OCI-LY1 (cell line): ENCODE data around the gene DLK1.

Experiments
- H2AFZ ChIP-seq: fragments of 200-600 bp; sonication (generic), shearing (Covaris generic); 2 replicates; pipeline ENCODE4 v1.6.0; 2014; ENCODE audit warnings: antibody characterized with exemption, mild to moderate bottlenecking, low read length
- H3F3A ChIP-seq: fragments of 200-600 bp; sonication (generic), shearing (Covaris generic); 2 replicates; pipeline ENCODE4 v1.6.0; 2014; ENCODE audit warnings: mild to moderate bottlenecking, antibody characterized with exemption, low read length, moderate library complexity; ENCODE audit not compliant: insufficient read depth
- H3K27ac ChIP-seq: fragments of 200-600 bp; sonication (generic); 2 replicates; pipeline ENCODE4 v1.5.1; 2014; ENCODE audit warnings: low read length, mixed run types, mild to moderate bottlenecking, low read depth; ENCODE audit not compliant: poor library complexity, severe bottlenecking
- H3K27me3 ChIP-seq: fragments of 200-600 bp; sonication (generic); 2 replicates; pipeline ENCODE4 v1.6.0; 2014; ENCODE audit warnings: antibody characterized with exemption, mild to moderate bottlenecking, low read length, moderate library complexity; ENCODE audit not compliant: insufficient read depth
- H3K36me3 ChIP-seq: fragments of 200-600 bp; sonication (generic); 2 replicates; pipeline ENCODE4 v1.6.1; 2014; ENCODE audit warnings: mild to moderate bottlenecking, antibody characterized with exemption, low read length, moderate library complexity, mixed read lengths; ENCODE audit not compliant: insufficient read depth
- H3K4me1 ChIP-seq: fragments of 200-600 bp; sonication (generic); 2 replicates; pipeline ENCODE4 v1.5.1; 2014; ENCODE audit warnings: mild to moderate bottlenecking, low read length, moderate library complexity; ENCODE audit not compliant: insufficient read depth, severe bottlenecking
- H3K4me2 ChIP-seq: fragments of 200-600 bp; sonication (generic), shearing (Covaris generic); 2 replicates; pipeline ENCODE4 v1.6.1; 2014; ENCODE audit warnings: low read length
- H3K4me3 ChIP-seq: fragments of 200-600 bp; sonication (generic); 2 replicates; pipeline ENCODE4 v1.5.1; 2014; ENCODE audit warnings: low read length, low read depth, mild to moderate bottlenecking, mixed read lengths; ENCODE audit not compliant: poor library complexity, severe bottlenecking
- H3K79me2 ChIP-seq: fragments of 200-600 bp; shearing (Covaris generic); 2 replicates; pipeline ENCODE4 v1.6.1; 2016; ENCODE audit warnings: mixed run types, low read length, mixed read lengths; ENCODE audit not compliant: insufficient read depth
- H3K9ac ChIP-seq: fragments of 200-600 bp; sonication (generic), shearing (Covaris generic); 2 replicates; pipeline ENCODE4 v1.6.1; 2014; ENCODE audit warnings: mild to moderate bottlenecking, low read length, mixed read lengths
- H3K9me2 ChIP-seq: fragments of 200-600 bp; sonication (generic), shearing (Covaris generic); 2 replicates; pipeline ENCODE4 v1.6.1; 2014; ENCODE audit warnings: low read depth, mild to moderate bottlenecking, low read length, mixed read lengths
- H3K9me3 ChIP-seq: fragments of 200-600 bp; shearing (Covaris generic); 2 replicates; pipeline ENCODE4 v1.6.1; 2014; ENCODE audit warnings: low read length, mixed read lengths
- H4K20me1 ChIP-seq: fragments of 200-600 bp; sonication (generic), shearing (Covaris generic); 2 replicates; pipeline ENCODE4 v1.6.0; 2016; ENCODE audit warnings: mild to moderate bottlenecking, low read length; ENCODE audit not compliant: insufficient read depth
- CTCF ChIP-seq: fragments of 200-600 bp; sonication (generic), shearing (Covaris generic); IDR thresholded peaks from 2 replicates; pipeline ENCODE4 v1.5.1; 2017; ENCODE audit warnings: mild to moderate bottlenecking, antibody characterized with exemption, low read length, moderate library complexity, mixed read lengths
- EZH2 ChIP-seq: fragments of 200-600 bp; sonication (generic), shearing (Covaris generic); IDR thresholded peaks from 2 replicates; pipeline ENCODE4 v1.8.0; 2017; ENCODE audit warnings: borderline replicate concordance, mixed run types, mild to moderate bottlenecking, antibody characterized with exemption, low read length, moderate library complexity, mixed read lengths

Gene DLK1

GRCh38 chr14:100680439-100681051 is 46.1 kb upstream of the DLK1 start:
- H3K4me2 ChIP-seq = no peak overlapping the region
- no peaks in the 10 kb centered on the region for H3K4me1 ChIP-seq
- H3K27ac ChIP-seq = no peak overlapping the region
- no peaks in the 10 kb centered on the region for H3K9me2 ChIP-seq
- H3K9me3 ChIP-seq = no peaks in the 10 kb centered on the region
- no peak overlapping the region for H3K9ac ChIP-seq
- no peaks in the 10 kb centered on the region for H3K36me3 ChIP-seq
- peaks cover 5% of the 10 kb centered on the region; the same call in 1 of the 2 replicates for H3K27me3 ChIP-seq
- H3F3A ChIP-seq = no peaks in the 10 kb centered on the region
- H4K20me1 ChIP-seq = no peaks in the 10 kb centered on the region
- H3K4me3 ChIP-seq = no peak overlapping the region
- H2AFZ ChIP-seq = no peak overlapping the region
- no peaks in the 10 kb centered on the region for H3K79me2 ChIP-seq
- TF ChIP-seq CTCF = no peak
- no peak for TF ChIP-seq EZH2

- H4K20me1 ChIP-seq = no peaks in the 10 kb centered on the region
- H3K27ac ChIP-seq = no peak overlapping the region
- no peaks in the 10 kb centered on the region for H3K9me2 ChIP-seq
- no peaks in the 10 kb centered on the region for H3F3A ChIP-seq
- no peaks in the 10 kb centered on the region for H3K79me2 ChIP-seq
- H3K9ac ChIP-seq = no peak overlapping the region
- H3K4me2 ChIP-seq = no peak overlapping the region
- no peak overlapping the region for H2AFZ ChIP-seq
- TF ChIP-seq EZH2 (no peak), CTCF (no peak)
- no peaks in the 10 kb centered on the region for H3K4me1 ChIP-seq
- H3K4me3 ChIP-seq = no peak overlapping the region
- peaks cover 5% of the 10 kb centered on the region; the same call in 1 of the 2 replicates for H3K27me3 ChIP-seq
- H3K36me3 ChIP-seq = no peaks in the 10 kb centered on the region
- H3K9me3 ChIP-seq = no peaks in the 10 kb centered on the region
Measured at GRCh38 chr14:100681111-100681510, 45.6 kb upstream of the DLK1 start.

GRCh38 chr14:100682749-100683148 is 43.9 kb upstream of the DLK1 start:
- no peak overlapping the region for H3K27ac ChIP-seq
- no peaks in the 10 kb centered on the region for H4K20me1 ChIP-seq

More at GRCh38 chr14:100682749-100683148, 43.9 kb upstream of the DLK1 start:
- Histone ChIP-seq H3K36me3 (no peaks in the 10 kb centered on the region), H3K27me3 (no peaks in the 10 kb centered on the region), H3K9me3 (no peaks in the 10 kb centered on the region), H3K9me2 (no peaks in the 10 kb centered on the region), H3K4me2 (no peak overlapping the region), H3K4me1 (no peaks in the 10 kb centered on the region), H3K79me2 (no peaks in the 10 kb centered on the region), H3K9ac (no peak overlapping the region), H3K4me3 (no peak overlapping the region), H2AFZ (no peak overlapping the region), H3F3A (no peaks in the 10 kb centered on the region)
- TF ChIP-seq CTCF (no peak), EZH2 (no peak)
